ENCODE data around the gene ADH6.
"Not testable (repeated sequence)": the region's sequence is repeated elsewhere in the genome, so short reads cannot be mapped to it uniquely, and the experiment has no call there.

ADH6 gene

GRCh38 chr4:99200138-99200537 is 18.9 kb downstream of the ADH6 start:
- no peak for DNase-seq (ENCODE audit: low read depth in 2 of 3, low spot score in 2 of 3)

GRCh38 chr4:99190336-99190735 is 28.7 kb downstream of the ADH6 start:
- no peak for DNase-seq (ENCODE audit: low read depth in 2 of 3, low spot score in 2 of 3)

GRCh38 chr4:99189900-99190299 is 29.1 kb downstream of the ADH6 start:
- not testable (repeated sequence) for DNase-seq (ENCODE audit: low read depth in 2 of 3, low spot score in 2 of 3)

GRCh38 chr4:99186029-99186428 is 33.0 kb downstream of the ADH6 start:
- DNase-seq (ENCODE audit: low read depth in 2 of 3, low spot score in 2 of 3), result no peak

- no peak for DNase-seq (ENCODE audit: low read depth in 2 of 3, low spot score in 2 of 3)
Observed at GRCh38 chr4:99185581-99185980, 33.5 kb downstream of the ADH6 start.

- no peak for DNase-seq (ENCODE audit: low read depth in 2 of 3, low spot score in 2 of 3)
Observed at GRCh38 chr4:99180382-99181070, 38.5 kb downstream of the ADH6 start.

- DNase-seq (ENCODE audit: low read depth in 2 of 3, low spot score in 2 of 3), result no peak
Observed at GRCh38 chr4:99179626-99180025, 39.4 kb downstream of the ADH6 start.

GRCh38 chr4:99179178-99179577 is 39.9 kb downstream of the ADH6 start:
- DNase-seq (ENCODE audit: low read depth in 2 of 3, low spot score in 2 of 3), result no peak

- no peak for DNase-seq (ENCODE audit: low read depth in 2 of 3, low spot score in 2 of 3)
Observed at GRCh38 chr4:99166544-99166943, 52.5 kb downstream of the ADH6 start.

GRCh38 chr4:99165978-99166377 is 53.1 kb downstream of the ADH6 start:
- DNase-seq (ENCODE audit: low read depth in 2 of 3, low spot score in 2 of 3), result no peak

GRCh38 chr4:99161373-99162099 is 57.5 kb downstream of the ADH6 start:
- no peak for DNase-seq (ENCODE audit: low read depth in 2 of 3, low spot score in 2 of 3)

- no peak for DNase-seq (ENCODE audit: low read depth in 2 of 3, low spot score in 2 of 3)
Observed at GRCh38 chr4:99159699-99160098, 59.3 kb downstream of the ADH6 start.

GRCh38 chr4:99157478-99157935 is 61.5 kb downstream of the ADH6 start:
- DNase-seq (ENCODE audit: low read depth in 2 of 3, low spot score in 2 of 3), result no peak

- DNase-seq (ENCODE audit: low read depth in 2 of 3, low spot score in 2 of 3), result no peak
Observed at GRCh38 chr4:99156992-99157391, 62.1 kb downstream of the ADH6 start.

- DNase-seq (ENCODE audit: low read depth in 2 of 3, low spot score in 2 of 3), result no peak
Observed at GRCh38 chr4:99154658-99155342, 64.2 kb downstream of the ADH6 start.
